Mucosa of gallbladder (tissue), 1 donor: ENCODE data around the gene ARMH1. TPM values are rescaled to one million over a fixed set of nuclear protein-coding genes. Genes with fewer than 3 reads are reported as not detected.
"Not testable (repeated sequence)": the region's sequence is repeated elsewhere in the genome, so short reads cannot be mapped to it uniquely, and the experiment has no call there.

Experiments
- DNase-seq: peaks from one replicate; pipeline ENCODE4 v3.0.0-alpha.2; 2020; ENCODE audit warnings: low spot score
- total RNA-seq: library from RNA; stranded (reverse); gene quantifications from one replicate; pipeline ENCODE4 v1.2.1, GENCODE V29; 2021
- donor health status: DM: no; HTN: no; CAD: no.

The ARMH1 gene
- total RNA-seq, 1 donor from 2014 or later = 3.7 TPM

GRCh38 chr1:44723064-44723463, 48.5 kb downstream of the ARMH1 start:
- no peak for DNase-seq

GRCh38 chr1:44723496-44724295, 49.2 kb downstream of the ARMH1 start:
- no peak for DNase-seq

GRCh38 chr1:44724296-44724954, 49.9 kb downstream of the ARMH1 start:
- no peak for DNase-seq

- no peak for DNase-seq
These were observed 50.6 kb downstream of the ARMH1 start for GRCh38 chr1:44724955-44725698.

GRCh38 chr1:44730741-44731512, 56.4 kb downstream of the ARMH1 start, which contains the start of gene RNU5D-1:
RNU5D-1 (minus strand) TSS chr1:44731170.
- peak; percentile 96 for DNase-seq

GRCh38 chr1:44733365-44733764, 58.9 kb downstream of the ARMH1 start:
- DNase-seq = no peak

- no peak for DNase-seq
These were observed 59.3 kb downstream of the ARMH1 start for GRCh38 chr1:44733784-44734183.

- no peak for DNase-seq
These were observed 61.5 kb downstream of the ARMH1 start for GRCh38 chr1:44735992-44736391.

GRCh38 chr1:44738953-44739306, 64.4 kb downstream of the ARMH1 start:
- DNase-seq = not testable (repeated sequence)

- DNase-seq = peak; percentile 97
These were observed 65.0 kb downstream of the ARMH1 start, which contains the start of gene KIF2C for GRCh38 chr1:44739307-44740178. KIF2C (plus strand) TSS chr1:44739837; CDS start chr1:44739933, 96 bp downstream.

- DNase-seq = no peak
These were observed 65.7 kb downstream of the ARMH1 start for GRCh38 chr1:44740179-44740617.

GRCh38 chr1:44743211-44743610, 68.7 kb downstream of the ARMH1 start:
- DNase-seq = no peak

- DNase-seq = no peak
These were observed 73.4 kb downstream of the ARMH1 start for GRCh38 chr1:44747878-44748277.

GRCh38 chr1:44757420-44757819, 82.9 kb downstream of the ARMH1 start:
- no peak for DNase-seq

- no peak for DNase-seq
These were observed 84.6 kb downstream of the ARMH1 start for GRCh38 chr1:44759077-44759476.

GRCh38 chr1:44760876-44761275, 86.4 kb downstream of the ARMH1 start:
- no peak for DNase-seq

- DNase-seq = not testable (repeated sequence)
These were observed 91.9 kb downstream of the ARMH1 start for GRCh38 chr1:44766421-44766820.
